GM21447 (cell line): ENCODE measurements around the gene FRMD6.
"Not testable (repeated sequence)": the region's sequence is repeated elsewhere in the genome, so short reads cannot be mapped to it uniquely, and the experiment has no call there.

Experiments
- ATAC-seq: cut with Tn5 transposase; IDR thresholded peaks from one replicate; pipeline ENCODE4 v1.9.1; 2021; ENCODE audit not compliant: unreplicated experiment

FRMD6 gene

GRCh38 chr14:51628238-51628637, 23.5 kb upstream of the FRMD6 start:
- ATAC-seq: no peak

- ATAC-seq: no peak
Measured at GRCh38 chr14:51630987-51631386, 20.7 kb upstream of the FRMD6 start.

- not testable (repeated sequence) for ATAC-seq
Measured at GRCh38 chr14:51633298-51633697, 18.4 kb upstream of the FRMD6 start.

GRCh38 chr14:51636109-51636508, 15.6 kb upstream of the FRMD6 start:
- ATAC-seq: no peak

- no peak for ATAC-seq
Measured at GRCh38 chr14:51638071-51638944, 13.4 kb upstream of the FRMD6 start.

- no peak for ATAC-seq
Measured at GRCh38 chr14:51639668-51640316, 11.9 kb upstream of the FRMD6 start.

GRCh38 chr14:51643140-51643539, 8.6 kb upstream of the FRMD6 start:
- ATAC-seq: no peak

- no peak for ATAC-seq
Measured at GRCh38 chr14:51644217-51644933, 7.3 kb upstream of the FRMD6 start.

- ATAC-seq: no peak
Measured at GRCh38 chr14:51648296-51648695, 3.4 kb upstream of the FRMD6 start.

- no peak for ATAC-seq
Measured at GRCh38 chr14:51650716-51651387, 858 bp upstream of the FRMD6 start.

- ATAC-seq: peak; percentile 31
Measured at GRCh38 chr14:51652168-51653078, 713 bp downstream of the FRMD6 start.

- no peak for ATAC-seq
Measured at GRCh38 chr14:51653079-51653774, 1.5 kb downstream of the FRMD6 start.

GRCh38 chr14:51653775-51654532, 2.2 kb downstream of the FRMD6 start:
- no peak for ATAC-seq

- ATAC-seq: no peak
Measured at GRCh38 chr14:51654533-51654845, 2.8 kb downstream of the FRMD6 start.

- ATAC-seq: no peak
Measured at GRCh38 chr14:51657762-51658161, 6.1 kb downstream of the FRMD6 start.

GRCh38 chr14:51658441-51659173, 6.9 kb downstream of the FRMD6 start:
- ATAC-seq: no peak

- ATAC-seq: no peak
Measured at GRCh38 chr14:51660741-51661140, 9.0 kb downstream of the FRMD6 start.

- ATAC-seq: no peak
Measured at GRCh38 chr14:51661504-51661903, 9.8 kb downstream of the FRMD6 start.
